Thyroid gland (tissue), 4 donors: ENCODE data around the gene TNNT2. TPM values are rescaled to one million over a fixed set of nuclear protein-coding genes. Genes with fewer than 3 reads are reported as not detected.

ENCODE experiments used
- DNase-seq, 2 donors: peaks; one replicate each; pipeline ENCODE4 v3.0.0-alpha.2; 2019
- H3K27ac ChIP-seq, 3 donors: fragments of 200-600 bp; sonication (generic); 1 replicate in 2 of 3; 2 replicates in 1 of 3; pipeline ENCODE4 v1.5.1; 2016 to 2019; ENCODE audit warnings: mild to moderate bottlenecking in 1 of 3, moderate library complexity in 1 of 3
- H3K27me3 ChIP-seq: fragments of 200-600 bp; sonication (generic); one replicate; pipeline ENCODE4 v1.5.1; 2019
- H3K36me3 ChIP-seq, 2 donors: fragments of 200-600 bp; sonication (generic); one replicate each; pipeline ENCODE4 v1.5.1; 2016 to 2019
- H3K4me1 ChIP-seq, 2 donors: fragments of 200-600 bp; sonication (generic); one replicate each; pipeline ENCODE4 v1.5.1; 2017 to 2019
- H3K4me3 ChIP-seq, 3 donors: fragments of 200-600 bp; sonication (generic); replicated peaks in 1 of 3; 1 replicate in 2 of 3; 2 replicates in 1 of 3; pipeline ENCODE4 v1.5.1; 2016; ENCODE audit warnings: mild to moderate bottlenecking in 1 of 3
- H3K9me3 ChIP-seq: fragments of 200-600 bp; sonication (generic); one replicate; pipeline ENCODE4 v1.5.1; 2017
- CTCF ChIP-seq, 6 experiments: fragments of 200-600 bp in 3 of 6; fragments of 450-650 bp in 3 of 6; sonication (generic) in 3 of 6; IDR thresholded peaks; one replicate each; pipeline ENCODE4 v1.5.1; 2016 to 2019; ENCODE audit warnings: antibody characterized with exemption in 6 of 6, mild to moderate bottlenecking in 2 of 6, inconsistent platforms in 1 of 6, moderate library complexity in 1 of 6
- POLR2A ChIP-seq, 2 donors: fragments of 450-650 bp; IDR thresholded peaks; one replicate each; pipeline ENCODE4 v1.6.1; 2017; ENCODE audit warnings: antibody characterized with exemption in 2 of 2, mild to moderate bottlenecking in 2 of 2, moderate library complexity in 1 of 2
- WGBS, 2 donors: methylation state at CpG; one replicate each; pipeline ENCODE4 v1.1.5; 2017; 5-methylcytosine and 5-hydroxymethylcytosine counted together
- intact Hi-C: fragments of 100-400 bp; cut with DNase I; formaldehyde crosslinking; loops from one replicate; pipeline ENCODE4 v1.15.1; 2023
- total RNA-seq, 4 donors: library from RNA; depleted of rRNA; stranded (reverse); fragments of >200 nt; gene quantifications; one replicate each; pipeline ENCODE4 v1.2.3, GENCODE V29; 2016

The TNNT2 gene
- total RNA-seq, 4 donors from 2014 or later, result 0.24 TPM; not detected in 3

- intact Hi-C loops, result no loop called here
- Histone ChIP-seq H3K4me3 (no peak overlapping the region), H3K36me3 (no peaks in the 10 kb centered on the region), H3K9me3 (no peaks in the 10 kb centered on the region), H3K4me1 (peaks cover 11 to 22% of the 10 kb centered on the region in 2 donors), H3K27ac (peak overlapping the region in 1 of 3 donors; percentile 14), H3K27me3 (no peaks in the 10 kb centered on the region)
- WGBS, 2 donors, result 90 to 93% methylated on average over 8 of the region's 9 CpGs
- no peak for DNase-seq
- TF ChIP-seq CTCF (IDR thresholded peaks at IDR 0.05) (no peak), POLR2A (IDR thresholded peaks at IDR 0.05) (no peak)
Observed at GRCh38 chr1:201379733-201380242, 2.3 kb upstream of the TNNT2 start.

GRCh38 chr1:201378804-201379203 lies 1.3 kb upstream of the TNNT2 start:
- WGBS, 2 donors, result 93 to 99% methylated on average over 5 of the region's 6 CpGs
- H3K4me1 ChIP-seq, result peaks cover 11 to 22% of the 10 kb centered on the region in 2 donors
- no peaks in the 10 kb centered on the region for H3K9me3 ChIP-seq
- intact Hi-C loops, result no loop called here
- no peaks in the 10 kb centered on the region for H3K27me3 ChIP-seq
- H3K27ac ChIP-seq, result no peak overlapping the region
- H3K4me3 ChIP-seq, result no peak overlapping the region
- no peaks in the 10 kb centered on the region for H3K36me3 ChIP-seq
- DNase-seq, result no peak
- TF ChIP-seq POLR2A (IDR thresholded peaks at IDR 0.05), result no peak
- TF ChIP-seq CTCF (IDR thresholded peaks at IDR 0.05), result no peak

GRCh38 chr1:201376464-201377374 lies 761 bp downstream of the TNNT2 start:
- no peak for DNase-seq
- H3K9me3 ChIP-seq, result no peaks in the 10 kb centered on the region
- 50 to 51% methylated on average over 11 of the region's 11 CpGs for WGBS, 2 donors
- TF ChIP-seq CTCF (IDR thresholded peaks at IDR 0.05), result peak in 2 of 6 experiments; percentile 22 to 42
- TF ChIP-seq POLR2A (IDR thresholded peaks at IDR 0.05), result no peak
- no peak overlapping the region for H3K4me3 ChIP-seq
- peaks cover 11 to 22% of the 10 kb centered on the region in 2 donors for H3K4me1 ChIP-seq
- H3K27ac ChIP-seq, result no peak overlapping the region
- H3K27me3 ChIP-seq, result no peaks in the 10 kb centered on the region
- intact Hi-C loops, result no loop called here
- no peaks in the 10 kb centered on the region for H3K36me3 ChIP-seq

- Histone ChIP-seq H3K4me3 (no peak overlapping the region), H3K27ac (no peak overlapping the region), H3K27me3 (no peaks in the 10 kb centered on the region), H3K9me3 (no peaks in the 10 kb centered on the region), H3K4me1 (peaks cover 8 to 16% of the 10 kb centered on the region in 2 donors), H3K36me3 (no peaks in the 10 kb centered on the region)
- 48% methylated on average over 4 of the region's 4 CpGs for WGBS, 2 donors
- no peak for DNase-seq
- no peak for TF ChIP-seq POLR2A (IDR thresholded peaks at IDR 0.05)
- no peak for TF ChIP-seq CTCF (IDR thresholded peaks at IDR 0.05)
- intact Hi-C loops, result no loop called here
Observed at GRCh38 chr1:201376107-201376463, 1.4 kb downstream of the TNNT2 start.

- H3K36me3 ChIP-seq, result no peaks in the 10 kb centered on the region
- no peak overlapping the region for H3K27ac ChIP-seq
- TF ChIP-seq CTCF (IDR thresholded peaks at IDR 0.05) (no peak), POLR2A (IDR thresholded peaks at IDR 0.05) (no peak)
- 41 to 57% methylated on average over 4 of the region's 4 CpGs for WGBS, 2 donors
- intact Hi-C loops, result no loop called here
- H3K4me3 ChIP-seq, result no peak overlapping the region
- H3K9me3 ChIP-seq, result no peaks in the 10 kb centered on the region
- peaks cover 0 to 7% of the 10 kb centered on the region in 2 donors for H3K4me1 ChIP-seq
- no peaks in the 10 kb centered on the region for H3K27me3 ChIP-seq
- DNase-seq, result no peak
Observed at GRCh38 chr1:201375169-201375568, 2.3 kb downstream of the TNNT2 start.
